Uterus (tissue), 2 donors: ENCODE data around the gene FBXL15.

Experiments used
- CTCF ChIP-seq, 4 experiments: fragments of 200-600 bp in 2 of 4; fragments of 450-650 bp in 2 of 4; sonication (generic) in 2 of 4; IDR thresholded peaks; one replicate each; pipeline ENCODE4 v1.5.1; 2016 to 2019; ENCODE audit warnings: antibody characterized with exemption in 4 of 4, mild to moderate bottlenecking in 2 of 4, moderate library complexity in 1 of 4
- POLR2A ChIP-seq, 2 donors: fragments of 450-650 bp; IDR thresholded peaks; one replicate each; pipeline ENCODE4 v1.6.1; 2016; ENCODE audit warnings: antibody characterized with exemption in 2 of 2, mild to moderate bottlenecking in 1 of 2, moderate library complexity in 1 of 2

DNA sequence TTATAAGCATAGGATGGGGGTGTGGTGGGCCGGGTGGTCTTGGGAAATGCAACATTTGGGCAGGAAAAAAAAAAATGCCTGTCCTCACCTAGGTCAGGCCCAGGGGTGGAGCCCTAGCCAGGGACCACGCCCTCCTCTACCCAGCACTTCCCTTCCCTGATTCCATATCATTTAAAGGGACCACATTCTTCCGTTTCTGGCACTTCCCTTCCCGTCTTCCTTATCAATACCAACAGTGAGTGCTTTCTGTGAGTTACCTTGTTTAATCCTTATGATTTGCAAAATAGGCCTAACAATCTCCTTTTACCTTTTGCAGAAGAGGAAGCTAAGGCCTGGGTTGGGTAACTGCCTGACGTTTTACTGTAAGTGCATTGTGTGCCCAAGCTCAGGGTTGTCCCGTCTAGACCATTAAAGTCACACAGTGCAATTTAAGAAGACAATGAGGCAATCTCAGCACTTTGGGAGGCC lies 47.4 kb downstream of the FBXL15 start:
- TF ChIP-seq CTCF (IDR thresholded peaks at IDR 0.05) (no peak), POLR2A (IDR thresholded peaks at IDR 0.05) (no peak)
